Measurements from ENCODE around the gene GPR161.

Gene GPR161

GRCh38 chr1:168148916-168149315 is 12.2 kb upstream of the GPR161 start:
- no peak for DNase-seq (ENCODE audit: low read depth)

GRCh38 chr1:168146626-168147025 is 9.9 kb upstream of the GPR161 start:
- no peak for DNase-seq (ENCODE audit: low read depth)

- DNase-seq (ENCODE audit: low read depth) = no peak
Measured at GRCh38 chr1:168146160-168146539, 9.4 kb upstream of the GPR161 start.

- DNase-seq (ENCODE audit: low read depth) = peak; percentile 73
Measured at GRCh38 chr1:168145184-168146159, 8.7 kb upstream of the GPR161 start.

GRCh38 chr1:168141871-168142385 is 5.2 kb upstream of the GPR161 start:
- no peak for DNase-seq (ENCODE audit: low read depth)

GRCh38 chr1:168139070-168139469 is 2.3 kb upstream of the GPR161 start:
- no peak for DNase-seq (ENCODE audit: low read depth)

GRCh38 chr1:168138134-168138533 is 1.4 kb upstream of the GPR161 start:
- no peak for DNase-seq (ENCODE audit: low read depth)

- no peak for DNase-seq (ENCODE audit: low read depth)
Measured at GRCh38 chr1:168137515-168137821, 738 bp upstream of the GPR161 start.

GRCh38 chr1:168135921-168136708 is 615 bp downstream of the GPR161 start:
- DNase-seq (ENCODE audit: low read depth) = no peak

- DNase-seq (ENCODE audit: low read depth) = no peak
Measured at GRCh38 chr1:168135116-168135920, 1.4 kb downstream of the GPR161 start.

GRCh38 chr1:168134642-168135041 is 2.1 kb downstream of the GPR161 start:
- no peak for DNase-seq (ENCODE audit: low read depth)

- no peak for DNase-seq (ENCODE audit: low read depth)
Measured at GRCh38 chr1:168134132-168134531, 2.6 kb downstream of the GPR161 start.

- no peak for DNase-seq (ENCODE audit: low read depth)
Measured at GRCh38 chr1:168129933-168130332, 6.8 kb downstream of the GPR161 start.

- DNase-seq (ENCODE audit: low read depth) = no peak
Measured at GRCh38 chr1:168127503-168127902, 9.2 kb downstream of the GPR161 start.

GRCh38 chr1:168125051-168125450 is 11.7 kb downstream of the GPR161 start:
- DNase-seq (ENCODE audit: low read depth) = no peak

- DNase-seq (ENCODE audit: low read depth) = no peak
Measured at GRCh38 chr1:168121401-168122011, 15.2 kb downstream of the GPR161 start.

GRCh38 chr1:168119750-168120149 is 17.0 kb downstream of the GPR161 start:
- no peak for DNase-seq (ENCODE audit: low read depth)

- no peak for DNase-seq (ENCODE audit: low read depth)
Measured at GRCh38 chr1:168116327-168116799, 20.4 kb downstream of the GPR161 start.

GRCh38 chr1:168114845-168115244 is 21.9 kb downstream of the GPR161 start:
- DNase-seq (ENCODE audit: low read depth) = no peak

- DNase-seq (ENCODE audit: low read depth) = no peak
Measured at GRCh38 chr1:168112673-168113305, 23.9 kb downstream of the GPR161 start.
